ENCODE data around the gene MFAP4.
A peak's percentile ranks its signal among the peaks of the same experiment; 100 is the strongest.
"Not testable (repeated sequence)": the region's sequence is repeated elsewhere in the genome, so short reads cannot be mapped to it uniquely, and the experiment has no call there.

The MFAP4 gene

DNA sequence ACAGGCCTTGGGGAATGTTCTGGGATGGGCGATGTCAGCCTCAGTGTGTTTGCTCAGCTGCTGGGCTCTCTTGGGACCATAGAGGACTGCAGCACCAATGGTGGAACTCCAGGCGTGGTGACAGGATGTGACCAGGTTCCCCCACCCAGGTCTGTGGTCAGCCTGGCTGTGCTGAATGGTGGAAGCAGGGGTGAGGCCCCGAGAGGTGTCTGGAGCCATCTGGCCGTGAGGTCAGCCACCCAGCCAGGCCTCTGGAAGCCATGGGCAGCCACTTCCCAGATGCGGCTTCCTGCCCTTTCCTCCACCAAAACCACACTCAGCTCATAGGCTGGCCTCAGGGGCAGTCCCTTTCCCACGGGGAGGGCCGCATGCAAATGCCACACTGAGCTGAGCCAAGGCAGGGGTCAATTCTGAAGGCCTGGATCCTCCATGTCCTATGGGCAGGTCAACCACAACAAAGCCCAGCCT, 16.5 kb downstream of the MFAP4 start:
- no peak for DNase-seq (ENCODE audit: low read depth)

DNA sequence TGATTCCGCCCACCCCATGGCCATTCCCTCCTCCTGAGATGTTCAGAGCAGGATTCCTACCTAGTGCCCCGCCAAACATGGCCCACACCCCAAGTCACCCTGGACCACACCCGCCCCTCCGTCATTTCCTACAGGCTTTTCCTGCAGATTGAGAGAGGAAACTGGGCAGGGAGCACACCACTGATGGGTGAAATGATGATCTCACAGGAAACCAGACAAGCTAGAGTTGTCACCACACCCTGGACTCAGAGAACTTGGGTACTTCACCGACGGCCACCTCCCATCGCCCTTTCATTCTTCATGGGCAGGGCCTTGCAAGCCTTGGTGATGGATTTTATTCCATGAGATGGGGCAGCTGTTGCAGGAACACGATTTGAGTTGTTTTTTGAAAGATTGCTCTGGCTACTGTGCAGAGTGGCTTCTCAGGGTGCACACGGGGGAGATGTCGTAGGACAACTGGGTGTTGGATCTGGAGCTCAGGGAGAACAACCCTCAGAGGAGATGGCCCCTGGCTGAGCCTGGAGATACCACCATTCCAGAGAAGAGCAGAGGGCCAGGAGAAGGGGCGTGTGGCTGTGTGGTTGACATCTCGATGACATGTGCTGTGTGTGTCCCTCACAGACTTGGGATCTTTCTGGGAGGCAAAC, 17.0 kb downstream of the MFAP4 start:
- no peak for DNase-seq (ENCODE audit: low read depth)

DNA sequence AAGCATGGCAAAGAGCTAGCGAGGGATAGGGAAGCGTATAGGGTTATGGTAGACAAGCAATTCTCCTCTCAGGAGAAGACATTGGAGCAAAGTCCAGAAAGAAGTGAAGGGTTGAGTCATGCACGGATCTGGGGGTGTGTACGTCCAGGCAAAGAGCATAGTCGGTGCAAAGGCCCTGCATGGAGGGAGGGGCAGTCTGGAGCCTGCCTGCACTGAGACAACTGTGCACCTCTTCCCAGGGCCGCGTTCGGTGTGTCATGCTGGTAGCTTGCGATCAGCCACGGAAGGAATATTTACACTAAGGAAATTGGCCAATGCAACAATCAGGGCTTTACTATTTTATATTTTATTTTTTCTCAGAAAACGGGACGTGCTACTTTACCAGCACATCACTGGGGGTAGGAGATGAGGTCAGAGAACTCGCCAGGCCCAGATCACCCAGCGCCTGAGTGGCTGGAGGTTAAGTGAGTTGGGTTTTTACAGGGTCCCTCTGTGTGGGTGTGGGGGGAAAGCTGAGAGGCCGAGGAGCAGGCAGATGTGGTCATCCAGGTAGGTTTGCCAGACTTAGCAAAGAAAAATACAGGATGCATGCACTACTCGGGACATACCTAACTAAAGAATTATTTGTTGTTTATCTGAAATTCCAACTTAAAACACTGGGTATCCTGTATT, 17.7 kb downstream of the MFAP4 start:
- no peak for DNase-seq (ENCODE audit: low read depth)

DNA sequence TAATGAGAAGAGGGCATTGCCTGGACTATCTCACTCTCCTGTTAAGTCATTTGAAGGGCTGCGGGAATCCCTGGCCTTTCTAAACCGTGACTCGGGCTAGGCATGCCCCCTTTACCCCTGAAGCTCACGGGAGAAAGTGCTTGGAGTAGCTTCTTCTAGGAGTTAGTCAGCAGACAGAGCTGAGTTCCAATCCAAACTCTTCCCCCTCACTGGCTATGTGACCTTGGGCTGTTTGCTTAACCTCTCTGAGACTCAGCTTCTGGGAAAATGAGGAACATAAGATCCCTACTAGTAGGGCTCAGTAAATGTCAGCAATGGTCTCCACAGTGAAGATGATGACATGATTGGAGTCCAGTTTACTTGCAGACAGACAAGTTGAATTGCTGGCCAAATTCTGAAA, 18.8 kb downstream of the MFAP4 start:
- no peak for DNase-seq (ENCODE audit: low read depth)

DNA sequence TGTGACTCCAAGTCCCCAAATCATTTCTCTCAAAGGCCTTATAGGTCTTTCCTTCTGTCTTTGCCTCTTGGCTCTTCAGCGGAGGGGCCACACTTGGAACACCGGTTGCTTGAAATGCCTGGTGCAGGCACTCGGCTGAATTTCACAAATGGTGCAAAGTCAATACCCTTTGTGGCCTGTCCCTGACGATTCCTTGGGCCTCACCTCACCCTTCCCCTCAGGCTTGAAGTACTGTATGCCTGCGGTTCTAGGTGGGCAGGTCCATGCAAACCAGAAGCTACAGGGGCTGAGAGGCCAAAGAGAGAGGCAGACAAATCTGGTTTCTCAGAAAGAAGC, 20.4 kb downstream of the MFAP4 start:
- DNase-seq (ENCODE audit: low read depth) = no peak

DNA sequence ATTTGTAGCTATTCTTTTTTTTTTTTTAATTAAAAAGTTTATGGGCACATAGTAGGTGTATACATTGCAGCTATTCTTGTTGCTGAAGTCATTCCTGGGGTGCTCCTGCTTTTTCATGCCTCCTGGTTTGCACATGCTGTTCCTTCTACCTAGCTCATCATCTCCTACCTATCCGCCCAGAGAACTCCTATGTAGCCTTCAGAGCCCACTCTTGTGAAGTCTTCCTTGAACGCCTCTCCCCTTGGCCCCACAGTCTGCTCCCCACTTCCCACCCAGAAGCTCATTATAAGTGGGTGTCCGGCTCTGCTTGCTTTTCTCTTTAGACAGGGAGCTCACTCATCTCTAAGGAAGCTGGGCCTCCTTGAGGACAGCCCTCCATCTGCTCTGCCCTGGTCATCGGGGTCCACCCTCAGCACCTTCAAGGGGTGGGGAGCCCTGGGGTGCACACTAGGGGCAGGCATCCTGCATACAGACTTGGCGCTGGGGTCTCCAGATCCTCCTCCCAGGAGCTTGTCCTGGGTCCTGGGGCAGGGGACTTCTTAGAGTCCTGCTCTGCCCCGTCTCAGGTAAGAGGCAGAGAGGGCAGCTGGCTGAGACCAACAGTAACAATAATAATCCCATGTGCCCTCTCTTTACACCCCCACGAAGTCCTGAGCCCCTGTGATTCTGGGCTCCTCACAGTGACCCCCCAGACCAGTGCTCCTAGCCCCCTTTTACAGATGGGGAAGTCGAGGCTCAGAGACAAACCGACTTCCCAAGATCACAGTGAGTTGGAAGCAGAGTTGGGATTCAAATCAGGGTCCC, 21.0 kb downstream of the MFAP4 start:
- no peak for DNase-seq (ENCODE audit: low read depth)

DNA sequence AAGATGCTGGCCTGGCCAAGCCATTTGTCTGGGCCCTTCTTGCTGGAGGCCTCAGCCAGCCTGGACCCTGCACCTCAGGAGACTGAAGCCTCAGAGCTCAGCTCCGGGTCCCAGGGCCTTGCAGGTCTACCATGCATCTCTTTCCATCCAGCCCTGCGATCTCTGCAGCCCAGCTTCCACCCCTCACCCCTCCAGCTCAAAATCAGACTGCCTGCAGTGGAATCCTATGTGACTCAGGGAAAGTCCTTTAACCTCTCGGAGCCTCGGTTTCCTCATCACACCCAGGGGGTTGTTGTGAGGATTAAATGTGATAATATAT, 21.5 kb downstream of the MFAP4 start:
- DNase-seq (ENCODE audit: low read depth) = no peak

DNA sequence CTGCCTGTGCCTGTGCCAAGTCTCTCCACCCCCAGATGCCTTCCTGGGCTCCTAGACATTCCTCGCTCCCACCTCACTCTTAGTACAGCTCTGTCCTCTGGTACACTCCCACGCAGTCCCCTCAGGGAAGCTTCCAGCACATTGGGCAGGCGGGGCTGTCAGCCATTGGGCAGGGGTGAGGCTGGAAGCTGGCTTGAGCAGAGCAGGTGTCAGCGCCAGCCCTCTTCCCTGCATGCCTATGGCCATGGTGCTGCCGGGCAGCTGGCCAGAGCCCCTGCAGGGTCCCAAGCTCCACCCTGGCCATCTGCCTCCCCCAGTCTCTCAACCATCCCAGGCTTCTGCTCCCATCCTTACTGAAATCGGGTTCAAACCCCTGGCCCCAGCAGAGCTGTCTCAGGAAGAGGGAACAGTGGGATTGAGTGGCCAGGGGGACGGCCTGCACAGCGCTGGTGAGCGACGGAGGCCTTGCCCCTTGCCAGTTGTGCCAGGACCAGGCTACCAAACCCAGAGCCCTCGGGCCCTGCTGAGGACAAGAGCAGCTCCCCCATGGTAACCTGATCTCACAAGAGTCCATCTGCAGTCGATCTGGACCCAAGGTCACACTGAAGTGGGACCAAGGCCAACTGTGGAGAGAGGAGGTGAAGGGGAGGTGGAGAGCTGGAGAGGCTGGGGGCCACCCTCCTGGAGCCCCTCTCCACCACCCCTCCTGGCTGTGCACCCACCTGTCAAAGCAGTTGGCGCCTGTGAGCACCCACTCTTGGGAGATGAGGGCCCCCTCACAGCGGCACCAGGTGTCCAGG, 22.1 kb downstream of the MFAP4 start:
- no peak for DNase-seq (ENCODE audit: low read depth)

DNA sequence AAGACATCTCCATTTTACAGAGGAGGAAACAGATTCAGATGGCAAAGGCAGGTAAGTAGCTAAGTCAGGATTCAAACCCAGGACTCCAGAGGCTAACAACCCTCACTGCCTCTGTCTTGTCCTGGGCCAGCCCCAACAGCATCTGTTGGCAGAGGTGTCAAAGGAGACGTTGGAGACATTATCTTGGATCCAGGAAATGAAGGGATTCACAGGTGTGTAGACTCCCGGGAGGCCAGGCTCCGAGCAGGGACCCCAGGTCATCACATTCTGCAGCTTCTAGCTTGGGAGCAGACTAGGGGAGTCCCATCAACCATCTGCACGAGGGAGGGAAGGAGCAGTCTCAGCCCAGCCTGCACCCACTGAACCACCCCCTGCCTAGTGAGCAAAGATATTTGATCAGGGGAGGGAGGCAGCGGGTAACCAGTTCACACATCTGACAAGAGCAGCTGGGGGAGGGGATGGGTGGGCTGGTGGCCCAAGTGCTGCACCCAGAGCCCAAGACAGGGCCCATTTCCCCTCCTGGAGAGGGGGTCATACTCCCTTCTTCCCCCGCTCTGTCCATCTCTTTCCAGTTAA, 23.4 kb downstream of the MFAP4 start:
- no peak for DNase-seq (ENCODE audit: low read depth)

DNA sequence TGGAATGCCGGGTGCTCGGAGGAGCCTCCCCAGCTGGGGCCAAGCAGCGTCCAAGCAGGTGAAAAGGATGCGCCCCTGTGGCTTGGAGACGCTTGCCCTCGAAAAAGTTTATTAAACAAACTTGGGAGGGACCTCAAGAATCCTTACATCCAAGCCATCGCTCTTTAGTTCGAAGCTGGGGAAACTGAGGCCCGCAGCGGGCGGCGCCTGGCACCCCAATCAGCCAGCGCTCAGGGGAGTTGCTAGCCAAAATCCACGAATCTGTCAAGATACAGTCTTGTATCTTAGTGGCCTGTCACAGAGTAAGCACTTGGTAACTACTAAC, 23.9 kb downstream of the MFAP4 start:
- DNase-seq (ENCODE audit: low read depth) = no peak

DNA sequence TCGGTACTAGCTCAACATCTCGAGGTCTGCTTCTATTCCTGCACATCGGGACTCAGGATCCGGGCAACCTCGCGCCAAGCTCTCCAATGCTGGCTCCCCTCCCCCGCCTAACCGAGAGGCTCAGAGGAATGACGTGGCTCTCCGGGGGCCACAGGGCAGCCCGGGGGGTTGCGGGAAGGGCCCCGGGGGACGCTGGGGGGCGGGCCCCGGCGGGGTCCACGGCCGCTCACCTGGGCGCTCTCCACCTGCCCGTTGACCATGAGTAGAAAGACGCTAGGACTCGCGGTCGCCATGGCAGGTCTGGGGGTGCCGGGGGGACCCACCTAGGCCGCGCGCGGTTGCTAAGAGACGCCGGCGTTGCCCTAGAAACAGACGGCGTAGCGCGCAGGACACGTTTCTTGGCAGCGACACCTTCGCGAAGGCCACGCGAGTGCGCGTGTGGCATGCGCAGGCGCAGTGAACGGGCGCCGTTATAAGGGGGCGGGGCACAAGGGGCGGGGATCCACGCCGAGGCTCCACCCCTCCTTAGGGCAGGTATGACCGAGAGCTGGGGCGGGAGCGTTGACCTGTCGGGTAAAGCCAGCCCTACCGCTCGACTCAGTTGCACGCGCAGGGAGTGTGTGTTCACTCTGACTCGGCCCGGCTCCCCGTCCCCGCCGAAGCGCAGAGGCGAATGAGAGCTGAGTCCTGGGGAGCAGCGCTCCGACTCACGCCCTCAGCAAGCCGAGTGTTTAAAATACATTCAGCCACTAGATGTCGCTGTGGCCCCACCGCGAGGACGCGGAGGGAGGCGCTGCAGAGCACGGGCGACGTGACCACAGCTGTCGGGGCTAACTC, 24.5 kb downstream of the MFAP4 start, which contains the start of gene B9D1:
Gene B9D1, minus strand, starts transcription at position 447 of the 837 bp plus-strand sequence. Its CDS starts 154 bp downstream, at position 293.
- DNase-seq (ENCODE audit: low read depth) = peak; percentile 85

DNA sequence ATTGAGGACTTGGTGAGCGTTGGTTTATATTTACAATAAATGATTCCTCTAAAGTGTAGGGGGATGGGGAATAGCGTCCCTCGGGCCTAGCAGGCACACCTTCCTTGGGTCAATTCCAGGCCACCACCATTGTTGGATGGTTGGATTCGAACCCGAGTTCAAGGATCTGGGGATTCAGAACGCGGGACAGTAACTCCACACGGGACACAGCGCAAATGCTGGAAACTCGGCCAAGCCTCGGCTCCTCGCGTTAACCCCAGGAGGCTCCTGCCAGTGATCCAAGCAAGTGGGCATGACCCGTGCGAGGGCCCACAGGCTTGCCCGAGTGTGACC, 25.1 kb downstream of the MFAP4 start:
- DNase-seq (ENCODE audit: low read depth) = no peak

DNA sequence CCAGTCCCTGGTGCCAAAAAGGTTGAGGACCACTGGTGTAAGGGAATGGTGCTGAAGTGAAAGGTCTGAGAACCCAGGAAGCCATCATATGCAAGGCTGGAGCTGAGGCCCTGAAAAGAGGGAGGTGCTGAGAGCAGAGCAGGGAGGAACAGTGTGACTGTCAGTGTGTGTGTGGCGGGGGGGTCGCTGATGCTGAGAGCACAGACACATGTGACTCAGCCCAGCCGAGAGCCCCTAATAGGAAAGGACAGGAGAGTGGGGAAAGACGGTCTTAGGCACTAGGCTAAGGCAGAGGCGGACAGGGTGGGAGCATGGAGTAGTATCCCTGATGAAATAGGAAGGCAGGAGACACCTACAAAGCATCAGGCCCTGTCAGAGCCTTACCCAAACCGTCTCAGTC, 25.7 kb downstream of the MFAP4 start:
- DNase-seq (ENCODE audit: low read depth) = no peak

DNA sequence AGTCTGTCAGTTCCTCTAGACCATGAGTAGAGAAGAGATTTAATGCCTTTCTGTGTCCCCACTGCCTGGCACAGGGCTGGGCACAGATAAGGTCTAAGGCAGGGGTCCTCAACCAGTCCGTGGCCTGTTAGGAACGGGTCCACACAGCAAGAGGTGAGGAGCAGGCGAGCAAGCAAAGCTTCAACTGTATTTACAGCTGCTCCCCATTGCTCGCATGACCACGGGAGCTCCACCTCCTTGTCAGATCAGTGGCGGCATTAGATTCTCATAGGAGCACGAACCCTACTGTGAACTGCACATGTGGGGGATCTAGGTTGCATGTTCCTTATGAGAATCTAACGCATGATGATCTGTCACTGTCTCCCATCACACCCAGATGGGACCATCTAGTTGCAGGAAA, 26.2 kb downstream of the MFAP4 start:
- no peak for DNase-seq (ENCODE audit: low read depth)

DNA sequence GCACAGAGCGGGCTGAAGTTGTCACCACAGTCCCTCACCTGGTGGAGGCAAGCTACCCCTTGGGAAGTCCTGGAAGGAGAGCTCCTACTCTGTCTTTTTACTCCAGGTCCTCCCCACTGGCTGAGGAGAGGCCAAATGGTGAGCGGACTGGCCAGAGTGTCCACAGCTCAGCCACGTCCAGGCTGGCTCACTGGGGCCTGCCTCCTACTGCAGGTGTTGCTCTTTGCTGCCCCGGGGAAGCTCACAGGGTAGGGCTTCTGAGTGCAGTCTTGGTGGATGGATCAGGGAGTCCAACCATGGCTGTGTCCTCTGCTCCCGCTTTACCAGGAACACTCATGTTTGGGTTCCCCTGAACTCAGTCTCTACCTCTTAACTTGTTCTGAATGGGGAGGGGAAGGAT, 27.1 kb downstream of the MFAP4 start:
- DNase-seq (ENCODE audit: low read depth) = no peak

DNA sequence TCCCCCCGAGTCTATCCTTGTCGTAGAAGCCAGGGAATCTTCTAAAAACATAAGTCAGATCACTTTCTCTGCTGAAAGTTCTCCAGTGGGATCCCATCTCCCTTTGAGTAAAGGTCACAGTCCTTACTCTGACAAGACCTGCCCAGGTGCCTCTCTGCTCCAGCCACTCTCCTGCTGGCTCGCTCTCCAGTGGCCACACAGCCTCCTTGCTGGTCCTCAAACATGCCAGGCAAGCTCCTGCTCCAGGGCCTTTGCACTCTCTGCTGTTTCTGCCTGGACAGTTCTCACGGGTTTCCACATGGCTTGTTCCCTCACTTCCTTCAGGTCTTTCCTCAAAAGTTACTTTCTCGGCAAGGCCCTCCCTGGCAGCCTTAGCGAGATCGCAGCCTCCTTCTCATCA, 27.8 kb downstream of the MFAP4 start:
- no peak for DNase-seq (ENCODE audit: low read depth)

DNA sequence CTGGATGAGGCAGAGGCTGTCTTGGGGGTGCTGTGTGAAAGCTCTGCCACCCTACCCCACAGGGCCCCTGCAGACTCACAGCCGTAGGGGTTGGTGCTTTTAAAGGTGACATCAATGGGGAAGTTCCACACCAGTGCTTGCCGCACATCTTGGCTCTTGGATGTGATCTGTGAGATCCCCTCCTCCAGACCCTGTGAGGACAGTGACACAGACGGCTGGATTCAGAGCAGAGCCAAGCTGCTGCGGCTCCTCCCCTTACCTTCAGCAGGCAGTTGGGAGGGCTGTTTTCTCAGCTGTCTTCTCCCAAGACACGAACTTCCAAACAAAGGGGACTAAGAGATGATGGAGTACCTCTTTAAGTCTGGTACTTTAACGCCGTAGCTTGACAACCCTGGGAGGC, 29.2 kb downstream of the MFAP4 start:
- no peak for DNase-seq (ENCODE audit: low read depth)

DNA sequence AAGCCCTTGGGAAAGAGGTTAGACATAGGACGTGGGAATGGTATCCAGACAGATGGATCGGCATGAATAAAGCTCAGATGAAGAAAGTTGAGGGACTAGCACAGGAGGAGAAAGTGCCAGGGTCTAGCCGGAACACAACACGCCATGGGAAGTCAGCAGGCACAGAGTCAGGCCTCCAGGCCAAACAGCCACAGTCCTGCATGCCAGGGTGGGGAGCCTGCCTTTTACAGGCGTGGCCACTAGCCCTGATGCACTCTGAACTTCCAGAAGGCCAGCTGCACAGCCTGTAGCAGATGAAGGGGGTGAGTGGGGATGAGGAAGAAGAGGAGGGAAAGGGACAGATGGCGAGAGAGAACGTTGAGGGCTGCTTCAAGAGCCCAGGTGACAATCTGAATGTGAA, 29.6 kb downstream of the MFAP4 start:
- no peak for DNase-seq (ENCODE audit: low read depth)

DNA sequence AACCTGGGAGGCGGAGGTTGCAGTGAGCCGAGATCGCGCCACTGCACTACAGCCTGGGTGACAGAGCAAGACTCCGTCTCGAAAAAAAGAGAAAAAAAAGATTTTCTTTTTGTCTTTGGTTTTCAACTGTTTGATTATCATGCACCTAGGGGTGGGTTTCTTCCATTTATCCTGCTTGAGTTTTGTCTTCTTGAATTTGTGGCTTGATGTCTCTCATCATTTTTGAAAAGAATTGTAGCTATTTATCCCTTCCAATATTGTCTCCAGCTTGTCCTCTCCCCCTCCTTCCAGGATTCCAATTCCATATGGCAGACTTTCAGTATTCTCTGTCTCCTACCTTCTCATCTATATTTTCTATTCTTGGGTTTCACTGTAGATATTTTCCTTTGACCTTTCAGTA, 32.2 kb downstream of the MFAP4 start:
- DNase-seq (ENCODE audit: low read depth) = no peak

DNA sequence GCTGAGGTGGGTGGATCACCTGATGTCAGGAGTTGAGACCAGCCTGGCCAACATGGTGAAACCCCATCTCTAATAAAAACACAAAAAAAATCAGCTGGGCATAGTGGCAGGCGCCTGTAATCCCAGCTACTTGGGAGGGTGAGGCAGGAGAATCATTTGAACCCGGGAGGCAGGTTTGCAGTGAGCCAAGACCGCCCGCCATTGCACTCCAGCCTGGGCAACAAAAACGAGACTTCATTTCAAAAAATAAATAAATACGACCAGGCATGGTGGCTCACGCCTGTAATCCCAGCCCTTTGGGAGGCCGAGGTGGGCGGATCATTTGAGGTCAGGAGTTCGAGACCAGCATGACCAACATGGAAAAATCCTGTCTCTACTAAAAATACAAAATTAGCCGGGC, 33.6 kb downstream of the MFAP4 start:
- not testable (repeated sequence) for DNase-seq (ENCODE audit: low read depth)

DNA sequence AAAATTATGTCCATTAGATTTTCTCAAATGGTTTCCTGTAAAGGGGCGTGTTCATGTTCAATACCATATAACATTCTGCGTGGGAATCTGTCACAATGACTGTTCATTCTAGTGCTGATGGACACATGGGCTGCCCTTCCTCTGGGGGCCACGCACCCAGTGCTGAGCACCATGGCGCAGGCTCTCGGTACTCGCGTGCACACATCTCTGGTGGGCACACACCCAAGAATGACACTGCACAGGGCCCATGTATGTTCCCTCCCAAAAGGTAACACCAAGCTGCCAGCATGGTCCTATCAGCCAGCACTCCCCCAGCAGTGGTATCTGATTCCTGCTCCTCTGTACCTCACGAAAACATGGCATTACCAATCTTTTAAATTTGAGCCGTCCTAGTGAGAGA, 38.2 kb downstream of the MFAP4 start:
- DNase-seq (ENCODE audit: low read depth) = no peak

All from fibroblast of the conjunctiva (primary cell).